HepG2 (cell line): ENCODE results near the gene PLIN5. TPM values are rescaled to one million over a fixed set of nuclear protein-coding genes. Genes with fewer than 3 reads are reported as not detected.
A peak's percentile ranks its signal among the peaks of the same experiment; 100 is the strongest.

Experiments used
- ATRX ChIP-seq: sonication (generic); formaldehyde crosslinking; IDR thresholded peaks from 2 replicates; pipeline ENCODE4 v1.4.0; 2020; ENCODE audit warnings: missing genetic modification reagents, borderline replicate concordance
- MAFG ChIP-seq: sonication (generic); formaldehyde crosslinking; IDR thresholded peaks from 2 replicates; pipeline ENCODE4 v1.5.1; 2020; ENCODE audit warnings: mild to moderate bottlenecking, missing genetic modification reagents
- ZFX ChIP-seq: sonication (generic); formaldehyde crosslinking; IDR thresholded peaks from 2 replicates; pipeline ENCODE4 v1.4.0; 2020; ENCODE audit warnings: mild to moderate bottlenecking, low read depth, missing genetic modification reagents, moderate library complexity
- ZNF326 ChIP-seq: sonication (generic); formaldehyde crosslinking; IDR thresholded peaks from 2 replicates; pipeline ENCODE4 v1.4.0; 2020; ENCODE audit warnings: missing genetic modification reagents, borderline replicate concordance
- polyA plus RNA-seq, 8 experiments: library from polyadenylated mRNA; depleted of rRNA in 3 of 8; stranded (reverse) in 7 of 8; unstranded in 1 of 8; fragments of >200 nt; fragmentation: Illumina TruSeq in 4 of 8; extraction: Trizol in 4 of 8; gene quantifications; 2 replicates each; pipeline versions ENCODE4 v1.2.1 to v1.2.3, GENCODE V29; 2011 to 2016; ENCODE audit warnings: low read depth in 4 of 8, missing spikeins in 1 of 8, mixed read lengths in 1 of 8; ENCODE audit not compliant: insufficient read depth in 1 of 8
- total RNA-seq, 5 experiments: library from RNA; depleted of rRNA; stranded (reverse); fragments of >200 nt; fragmentation: Illumina TruSeq; extraction: Trizol; gene quantifications; 2 replicates each; pipeline ENCODE4 v1.2.3, GENCODE V29; 2016; ENCODE audit warnings: low read depth in 1 of 5
- TF ChIP-seq, protein P1 (sequence below): conservative IDR thresholded peaks from 2 replicates; pipeline ENCODE4 v1.6.1; 2018; ENCODE audit warnings: missing genetic modification reagents
- TF ChIP-seq, protein P2 (sequence below): sonication (generic); formaldehyde crosslinking; IDR thresholded peaks from 2 replicates; pipeline ENCODE4 v1.4.0; 2020; ENCODE audit warnings: missing genetic modification reagents, mild to moderate bottlenecking, borderline replicate concordance

PLIN5 gene
- total and polyA plus RNA-seq, 2 of the 13 experiments (the other 11 are each of a cell fraction or from before 2014, with no cell fraction given): 1.8 to 4.8 TPM

DNA sequence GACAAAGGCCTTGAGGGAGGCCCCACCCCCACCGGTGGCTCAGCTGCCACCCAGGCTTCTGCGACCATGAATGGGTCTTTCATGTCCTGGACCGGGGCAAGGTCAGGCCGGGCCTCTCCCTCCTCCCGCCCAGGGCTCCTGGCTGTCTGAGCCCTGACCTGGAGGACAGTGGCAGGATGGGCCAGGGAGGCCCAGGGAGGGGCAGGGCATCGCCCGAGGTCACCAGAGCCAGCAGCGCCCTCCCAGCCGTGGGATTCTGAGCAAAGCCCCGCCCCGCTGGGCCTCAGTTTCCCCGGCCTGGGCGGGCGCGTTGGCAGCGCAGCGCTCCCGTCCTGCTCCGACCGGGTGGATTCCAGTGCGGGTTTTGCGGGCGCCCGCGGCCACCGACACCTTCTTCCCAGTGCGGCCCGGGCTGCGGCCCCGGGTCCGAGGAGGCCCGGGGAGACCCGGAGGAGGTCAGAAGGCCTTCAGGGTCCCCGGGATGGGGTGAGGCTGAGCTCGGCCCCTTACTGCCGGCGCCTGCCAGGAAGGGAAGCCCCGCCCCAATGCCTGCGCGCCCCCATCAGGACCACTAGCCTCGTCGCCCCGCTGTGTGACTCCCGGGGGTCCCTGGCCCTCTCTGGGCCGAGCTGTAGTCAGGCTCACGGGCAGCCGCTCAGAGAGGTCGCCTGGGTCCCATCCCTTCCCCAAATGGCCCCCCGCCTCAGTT, 49.1 kb upstream of the PLIN5 start (continued):
- TF ChIP-seq ATRX (CRISPR knock-in tag) (no peak), ZFX (CRISPR knock-in tag) (peak; percentile 77), MAFG (CRISPR knock-in tag) (no peak), ZNF326 (CRISPR knock-in tag) (0 out of 2 replicates have a peak, but pooled peaks have one; percentile 49)
- TF ChIP-seq, protein P1, sequence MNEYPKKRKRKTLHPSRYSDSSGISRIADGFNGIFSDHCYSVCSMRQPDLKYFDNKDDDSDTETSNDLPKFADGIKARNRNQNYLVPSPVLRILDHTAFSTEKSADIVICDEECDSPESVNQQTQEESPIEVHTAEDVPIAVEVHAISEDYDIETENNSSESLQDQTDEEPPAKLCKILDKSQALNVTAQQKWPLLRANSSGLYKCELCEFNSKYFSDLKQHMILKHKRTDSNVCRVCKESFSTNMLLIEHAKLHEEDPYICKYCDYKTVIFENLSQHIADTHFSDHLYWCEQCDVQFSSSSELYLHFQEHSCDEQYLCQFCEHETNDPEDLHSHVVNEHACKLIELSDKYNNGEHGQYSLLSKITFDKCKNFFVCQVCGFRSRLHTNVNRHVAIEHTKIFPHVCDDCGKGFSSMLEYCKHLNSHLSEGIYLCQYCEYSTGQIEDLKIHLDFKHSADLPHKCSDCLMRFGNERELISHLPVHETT: peak; percentile 66
- TF ChIP-seq, protein P2, sequence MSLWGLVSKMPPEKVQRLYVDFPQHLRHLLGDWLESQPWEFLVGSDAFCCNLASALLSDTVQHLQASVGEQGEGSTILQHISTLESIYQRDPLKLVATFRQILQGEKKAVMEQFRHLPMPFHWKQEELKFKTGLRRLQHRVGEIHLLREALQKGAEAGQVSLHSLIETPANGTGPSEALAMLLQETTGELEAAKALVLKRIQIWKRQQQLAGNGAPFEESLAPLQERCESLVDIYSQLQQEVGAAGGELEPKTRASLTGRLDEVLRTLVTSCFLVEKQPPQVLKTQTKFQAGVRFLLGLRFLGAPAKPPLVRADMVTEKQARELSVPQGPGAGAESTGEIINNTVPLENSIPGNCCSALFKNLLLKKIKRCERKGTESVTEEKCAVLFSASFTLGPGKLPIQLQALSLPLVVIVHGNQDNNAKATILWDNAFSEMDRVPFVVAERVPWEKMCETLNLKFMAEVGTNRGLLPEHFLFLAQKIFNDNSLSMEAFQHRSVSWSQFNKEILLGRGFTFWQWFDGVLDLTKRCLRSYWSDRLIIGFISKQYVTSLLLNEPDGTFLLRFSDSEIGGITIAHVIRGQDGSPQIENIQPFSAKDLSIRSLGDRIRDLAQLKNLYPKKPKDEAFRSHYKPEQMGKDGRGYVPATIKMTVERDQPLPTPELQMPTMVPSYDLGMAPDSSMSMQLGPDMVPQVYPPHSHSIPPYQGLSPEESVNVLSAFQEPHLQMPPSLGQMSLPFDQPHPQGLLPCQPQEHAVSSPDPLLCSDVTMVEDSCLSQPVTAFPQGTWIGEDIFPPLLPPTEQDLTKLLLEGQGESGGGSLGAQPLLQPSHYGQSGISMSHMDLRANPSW (CRISPR knock-in tag): no peak; the same call in 1 of the 2 replicates
